IPS DF 6.9 (cell line): ENCODE measurements around the gene SAG.

Experiments
- DNase-seq: peaks from one replicate; pipeline ENCODE4 v3.0.0-alpha.2; 2013; ENCODE audit warnings: low read depth, low spot score
- H3K27ac ChIP-seq: one replicate; pipeline ENCODE4 v1.5.1; 2013; ENCODE audit warnings: low read length, control low read depth
- H3K27me3 ChIP-seq: 2 replicates; pipeline ENCODE4 v1.6.1; 2013; ENCODE audit warnings: mild to moderate bottlenecking, low read length; ENCODE audit not compliant: control insufficient read depth, insufficient read depth
- H3K36me3 ChIP-seq: 2 replicates; pipeline ENCODE4 v1.6.1; 2013; ENCODE audit warnings: low read length; ENCODE audit not compliant: control insufficient read depth, insufficient read depth
- H3K4me1 ChIP-seq: 2 replicates; pipeline ENCODE4 v1.6.1; 2013; ENCODE audit warnings: low read length; ENCODE audit not compliant: control insufficient read depth, insufficient read depth
- H3K4me3 ChIP-seq: 2 replicates; pipeline ENCODE4 v1.5.1; 2013; ENCODE audit warnings: mild to moderate bottlenecking, low read length
- H3K9me3 ChIP-seq: 2 replicates; pipeline ENCODE4 v1.6.1; 2013; ENCODE audit warnings: low read length, inconsistent platforms; ENCODE audit not compliant: control insufficient read depth, insufficient read depth
- WGBS: extraction: QIAGEN DNeasy Blood & Tissue Kit; methylation state at CpG from one replicate; pipeline ENCODE4 v1.1.7; 2013; ENCODE audit warnings: mixed read lengths, missing lambda C conversion rate; ENCODE audit not compliant: insufficient read length, insufficient coverage; 5-methylcytosine and 5-hydroxymethylcytosine counted together

The SAG gene

DNA sequence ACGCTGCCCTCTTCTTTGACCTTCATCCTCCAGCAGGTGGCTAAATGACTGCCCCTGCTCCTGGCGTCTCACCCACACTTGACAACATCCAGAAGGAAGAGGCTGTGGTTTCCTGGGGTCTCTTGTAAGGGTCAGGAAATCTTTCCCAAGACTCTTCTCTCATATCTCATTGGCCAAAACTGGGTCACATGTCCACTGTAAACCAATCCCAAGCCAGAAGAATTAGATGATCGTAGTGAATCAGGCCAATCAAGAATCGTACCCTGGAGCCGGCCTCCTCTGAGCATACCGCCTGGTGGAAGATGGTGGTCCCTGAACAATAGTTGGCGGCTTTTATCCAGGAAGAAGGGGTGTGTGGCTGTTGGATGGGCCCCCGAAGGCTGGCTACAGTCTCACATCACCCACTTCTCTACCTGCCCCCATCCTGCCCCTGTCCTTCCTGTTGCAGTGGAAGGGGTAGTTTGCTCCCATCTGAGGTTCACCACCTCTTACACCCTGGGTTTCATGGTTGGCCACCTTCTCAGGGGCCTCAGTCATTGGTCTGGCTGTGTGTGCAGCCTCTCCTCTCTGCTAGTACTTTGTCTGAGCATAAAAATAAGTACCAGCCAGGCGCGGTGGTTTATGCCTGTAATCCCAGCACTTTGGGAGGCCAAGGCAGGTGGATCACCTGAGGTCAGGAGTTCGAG lies 3.8 kb downstream of the SAG start:
- Histone ChIP-seq H3K4me1 (no peaks in the 10 kb centered on the region), H3K4me3 (no peak overlapping the region), H3K9me3 (no peaks in the 10 kb centered on the region), H3K36me3 (no peaks in the 10 kb centered on the region), H3K27me3 (no peaks in the 10 kb centered on the region), H3K27ac (no peak overlapping the region)
- WGBS, result no CpG with 5 or more reads among the region's 11 CpGs
- no peak for DNase-seq

DNA sequence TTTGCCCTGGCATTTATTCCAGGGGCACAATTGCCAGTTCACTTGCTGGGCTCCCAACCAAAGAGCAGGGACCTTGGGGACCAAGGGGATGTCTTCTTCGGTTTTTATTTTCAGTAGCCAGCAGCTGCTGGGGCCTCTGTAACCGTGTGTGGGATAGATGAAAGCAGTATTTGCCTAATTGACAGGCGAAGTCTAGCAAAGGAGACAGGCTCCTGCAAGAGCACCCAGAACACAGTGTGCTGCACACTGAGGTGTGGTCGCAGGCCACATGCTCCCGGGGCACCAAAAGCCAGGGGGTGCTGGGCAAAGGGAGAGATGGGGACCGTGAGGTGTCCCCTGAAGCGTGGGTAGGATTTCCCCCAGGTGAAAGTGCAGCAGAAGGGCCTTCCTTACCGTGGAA lies 5.3 kb downstream of the SAG start:
- Histone ChIP-seq H3K27me3 (no peaks in the 10 kb centered on the region), H3K36me3 (no peaks in the 10 kb centered on the region), H3K4me3 (no peak overlapping the region), H3K4me1 (no peaks in the 10 kb centered on the region), H3K9me3 (no peaks in the 10 kb centered on the region), H3K27ac (no peak overlapping the region)
- whole genome bisulfite sequencing, result no CpG with 5 or more reads among the region's 8 CpGs
- no peak for DNase-seq

DNA sequence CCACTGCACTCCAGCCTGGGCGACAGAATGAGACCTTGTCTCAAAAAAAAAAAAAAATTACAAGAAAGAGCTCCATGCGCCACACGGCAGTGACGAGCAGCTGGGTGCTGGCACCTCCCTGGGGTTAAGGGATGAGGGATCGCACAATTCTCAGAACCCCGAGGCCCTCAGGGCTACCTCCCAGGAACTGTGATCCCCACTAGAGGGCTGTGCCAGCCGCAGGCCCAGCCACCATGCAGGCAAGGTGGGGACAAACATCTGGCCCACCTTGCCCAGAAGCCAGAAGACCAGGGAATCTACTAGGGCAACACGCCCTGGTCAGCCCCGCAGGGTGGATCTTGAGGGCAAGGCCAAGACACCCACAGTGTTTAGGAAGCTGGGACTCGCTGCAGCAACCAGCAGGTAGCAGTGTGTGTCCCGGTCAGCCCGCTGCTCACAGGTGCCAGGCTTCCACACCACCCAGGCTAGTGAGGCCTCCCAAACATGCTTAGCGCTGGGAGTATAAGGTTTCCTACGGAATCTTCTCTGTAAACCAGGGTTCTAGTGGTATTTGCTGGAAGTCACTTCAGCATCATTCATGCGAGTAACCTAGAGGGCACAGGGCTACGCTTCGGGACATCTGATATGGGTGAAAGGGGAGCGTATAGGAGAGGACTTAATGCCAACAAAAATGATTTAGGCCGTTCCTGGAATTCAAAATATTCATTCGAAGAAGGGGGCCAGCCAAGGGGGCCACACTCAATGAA lies 6.7 kb downstream of the SAG start:
- no peak overlapping the region for H3K27ac ChIP-seq
- no peaks in the 10 kb centered on the region for H3K9me3 ChIP-seq
- H3K4me3 ChIP-seq, result no peak overlapping the region
- no CpG with 5 or more reads among the region's 20 CpGs for WGBS
- DNase-seq, result no peak
- no peaks in the 10 kb centered on the region for H3K27me3 ChIP-seq
- no peaks in the 10 kb centered on the region for H3K4me1 ChIP-seq
- no peaks in the 10 kb centered on the region for H3K36me3 ChIP-seq

DNA sequence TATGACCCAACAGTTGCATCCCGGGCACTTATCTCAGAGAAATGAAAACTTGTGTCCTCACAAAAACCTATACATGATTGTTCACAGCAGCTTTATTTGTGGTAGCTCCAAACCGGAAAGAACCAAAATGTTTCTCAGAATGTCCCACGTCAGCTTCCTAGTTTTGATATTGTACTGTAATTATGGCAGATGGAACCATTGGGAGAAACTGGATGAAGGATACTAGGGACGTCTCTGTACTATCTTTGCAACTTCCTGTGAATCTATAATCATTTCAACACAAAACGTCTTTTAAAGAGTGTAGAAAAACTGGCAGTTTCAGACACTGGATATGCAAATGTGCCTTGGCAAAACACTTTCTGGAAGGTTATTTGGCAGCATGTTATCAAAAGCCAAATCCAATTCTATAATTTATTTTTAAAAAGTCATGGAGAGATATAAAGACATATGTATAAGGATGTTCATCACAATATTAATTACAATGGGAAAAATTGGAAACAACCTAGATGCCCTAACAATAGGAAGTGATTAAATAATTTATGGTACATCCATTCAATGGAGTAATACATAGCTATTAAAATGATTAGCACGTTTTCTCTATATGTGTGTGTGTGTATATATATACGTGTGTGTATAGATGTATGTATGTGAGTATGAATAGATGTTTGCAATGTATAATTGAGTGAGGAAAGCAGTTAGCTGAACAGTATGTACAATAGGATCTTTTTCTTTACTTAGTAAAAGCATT lies 9.8 kb downstream of the SAG start:
- H3K27ac ChIP-seq, result no peak overlapping the region
- no peaks in the 10 kb centered on the region for H3K27me3 ChIP-seq
- no peaks in the 10 kb centered on the region for H3K9me3 ChIP-seq
- no peaks in the 10 kb centered on the region for H3K36me3 ChIP-seq
- H3K4me1 ChIP-seq, result no peaks in the 10 kb centered on the region
- WGBS, result 100% methylated on average over 2 of the region's 7 CpGs
- H3K4me3 ChIP-seq, result no peak overlapping the region
- DNase-seq, result no peak

DNA sequence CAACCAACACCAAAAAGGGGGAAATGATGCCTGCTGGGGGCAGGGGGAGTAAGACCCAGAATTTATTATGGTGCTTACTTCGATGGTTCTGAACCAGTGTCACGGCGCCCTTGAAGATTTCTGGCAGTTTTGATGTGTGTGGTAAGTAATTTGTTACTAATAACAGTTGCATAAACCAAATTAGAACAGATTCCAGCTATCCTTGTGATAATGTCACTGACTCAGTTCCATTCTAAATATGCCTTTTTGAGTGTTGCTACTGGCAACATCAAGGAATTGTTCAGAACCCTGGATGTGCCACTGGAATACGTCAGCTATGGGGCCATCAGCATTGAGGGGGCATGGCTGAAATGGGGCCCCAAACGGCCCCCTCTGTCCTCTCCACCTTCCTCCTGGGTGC lies 11.6 kb downstream of the SAG start:
- Histone ChIP-seq H3K9me3 (no peaks in the 10 kb centered on the region), H3K27me3 (no peaks in the 10 kb centered on the region), H3K36me3 (no peaks in the 10 kb centered on the region), H3K27ac (no peak overlapping the region), H3K4me1 (no peaks in the 10 kb centered on the region), H3K4me3 (no peak overlapping the region)
- no CpG with 5 or more reads among the region's 5 CpGs for WGBS
- no peak for DNase-seq

DNA sequence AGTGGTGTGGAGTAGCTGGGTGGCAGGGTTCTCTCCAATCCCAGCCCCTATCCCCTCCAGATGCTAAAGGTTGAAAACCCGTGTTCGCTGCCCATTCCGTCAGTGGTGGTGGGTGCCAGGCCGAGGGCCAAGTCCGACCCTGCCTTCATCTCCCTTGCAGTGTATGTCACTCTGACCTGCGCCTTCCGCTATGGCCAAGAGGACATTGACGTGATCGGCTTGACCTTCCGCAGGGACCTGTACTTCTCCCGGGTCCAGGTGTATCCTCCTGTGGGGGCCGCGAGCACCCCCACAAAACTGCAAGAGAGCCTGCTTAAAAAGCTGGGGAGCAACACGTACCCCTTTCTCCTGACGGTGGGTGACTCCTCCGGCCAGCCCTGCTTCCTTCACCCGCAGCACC lies 12.9 kb downstream of the SAG start:
- Histone ChIP-seq H3K36me3 (no peaks in the 10 kb centered on the region), H3K27ac (no peak overlapping the region), H3K4me3 (no peak overlapping the region), H3K9me3 (no peaks in the 10 kb centered on the region), H3K4me1 (no peaks in the 10 kb centered on the region), H3K27me3 (no peaks in the 10 kb centered on the region)
- WGBS, result no CpG with 5 or more reads among the region's 17 CpGs
- DNase-seq, result no peak

DNA sequence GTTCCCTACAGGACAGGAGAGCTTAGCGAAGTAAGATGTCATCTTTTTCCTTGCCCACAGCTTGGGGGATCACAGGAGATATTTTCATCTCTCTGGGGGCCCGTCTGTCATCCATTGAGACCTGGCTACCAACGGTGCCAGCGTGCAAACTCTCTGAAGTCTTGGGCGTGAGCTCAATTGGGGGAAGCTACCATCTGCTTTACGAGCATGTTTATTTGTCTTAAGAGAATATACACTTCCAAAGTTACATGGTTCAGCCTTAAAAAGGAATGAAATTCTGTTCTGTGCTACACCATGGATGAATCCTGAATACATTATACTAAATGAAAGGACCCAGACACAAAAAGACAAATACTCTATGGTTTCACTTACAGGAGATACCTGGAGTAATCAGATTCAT lies 13.6 kb downstream of the SAG start:
- H3K4me3 ChIP-seq, result no peak overlapping the region
- no peaks in the 10 kb centered on the region for H3K27me3 ChIP-seq
- DNase-seq, result no peak
- H3K27ac ChIP-seq, result no peak overlapping the region
- H3K36me3 ChIP-seq, result no peaks in the 10 kb centered on the region
- WGBS, result no CpG with 5 or more reads among the region's 6 CpGs
- H3K9me3 ChIP-seq, result no peaks in the 10 kb centered on the region
- no peaks in the 10 kb centered on the region for H3K4me1 ChIP-seq

DNA sequence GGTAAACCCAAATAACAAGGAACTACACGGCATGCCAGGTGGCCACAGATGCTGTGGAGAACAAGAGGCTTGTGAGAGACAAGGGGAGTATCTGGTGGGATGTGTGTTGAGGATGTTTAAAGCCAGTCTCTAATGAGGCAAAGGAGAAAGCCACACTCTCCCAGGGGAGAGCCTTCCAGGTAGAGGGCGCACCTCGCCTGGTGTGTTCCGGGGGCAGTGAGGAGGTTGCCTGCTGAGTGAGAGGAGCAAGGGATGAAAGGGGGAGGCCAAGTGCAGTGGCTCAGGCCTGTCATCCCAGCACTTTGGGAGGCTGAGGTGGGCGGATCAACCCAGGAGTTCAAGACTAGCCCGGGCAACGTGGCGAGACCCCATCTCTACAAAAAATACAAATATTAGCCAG lies 16.2 kb downstream of the SAG start:
- WGBS, result no CpG with 5 or more reads among the region's 8 CpGs
- Histone ChIP-seq H3K36me3 (no peaks in the 10 kb centered on the region), H3K27ac (no peak overlapping the region), H3K4me1 (no peaks in the 10 kb centered on the region), H3K27me3 (no peaks in the 10 kb centered on the region), H3K9me3 (no peaks in the 10 kb centered on the region), H3K4me3 (no peak overlapping the region)
- DNase-seq, result no peak

DNA sequence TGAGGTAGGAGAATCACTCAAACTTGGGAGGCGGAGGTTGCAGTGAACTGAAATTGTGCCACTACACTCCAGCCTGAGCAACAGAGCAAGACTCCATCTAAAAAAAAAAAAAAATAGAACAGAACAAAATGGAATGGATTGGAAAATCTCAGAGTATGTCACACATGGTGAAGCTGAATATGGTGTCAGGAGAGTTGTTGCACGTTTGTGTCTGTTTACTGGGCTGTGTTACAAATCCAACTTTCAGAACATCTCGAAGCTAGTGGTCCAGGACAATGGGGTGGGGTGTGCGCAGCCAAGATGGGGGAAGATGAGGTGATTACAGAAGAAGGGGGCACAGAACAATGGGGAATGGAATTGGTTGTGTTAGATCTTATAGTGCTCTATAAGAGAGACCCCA lies 17.6 kb downstream of the SAG start:
- no peak overlapping the region for H3K4me3 ChIP-seq
- no peak overlapping the region for H3K27ac ChIP-seq
- DNase-seq, result no peak
- no peaks in the 10 kb centered on the region for H3K9me3 ChIP-seq
- H3K4me1 ChIP-seq, result peaks cover 3% of the 10 kb centered on the region; the same call in 1 of the 2 replicates
- no peaks in the 10 kb centered on the region for H3K36me3 ChIP-seq
- H3K27me3 ChIP-seq, result no peaks in the 10 kb centered on the region
- no CpG with 5 or more reads among the region's 4 CpGs for WGBS

DNA sequence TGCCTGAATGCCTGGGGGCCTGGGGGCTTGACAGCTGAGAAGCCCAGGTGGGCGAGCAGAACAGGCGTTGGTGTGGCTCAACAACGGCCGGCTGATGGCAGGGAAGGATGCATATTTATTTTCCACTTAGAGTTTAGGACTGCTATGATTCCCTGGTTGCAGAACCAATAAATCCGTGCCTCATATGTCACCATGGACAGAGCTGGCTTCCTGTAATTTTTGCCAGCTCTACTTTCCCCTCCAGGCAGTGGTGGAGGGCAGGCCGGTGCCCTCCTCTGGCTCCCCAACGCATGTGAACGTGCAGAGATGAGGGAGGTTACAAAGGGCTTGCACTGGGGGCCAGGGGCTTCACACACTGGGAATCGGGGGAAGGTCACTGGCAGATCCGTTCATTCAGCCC lies 18.2 kb downstream of the SAG start:
- Histone ChIP-seq H3K9me3 (no peaks in the 10 kb centered on the region), H3K4me3 (no peak overlapping the region), H3K36me3 (no peaks in the 10 kb centered on the region), H3K27me3 (no peaks in the 10 kb centered on the region), H3K27ac (no peak overlapping the region), H3K4me1 (peaks cover 3% of the 10 kb centered on the region; the same call in 1 of the 2 replicates)
- no CpG with 5 or more reads among the region's 10 CpGs for WGBS
- no peak for DNase-seq
